GM12801 (cell line): ENCODE data around the gene UBAP2L.

Source experiments
- CTCF ChIP-seq: IDR thresholded peaks from one replicate; pipeline ENCODE4 v1.5.1; 2011; ENCODE audit warnings: control low read depth; ENCODE audit not compliant: insufficient read length; ENCODE audit errors: extremely low read depth

UBAP2L gene

GRCh38 chr1:154178911-154179811, 41.6 kb upstream of the UBAP2L start:
- TF ChIP-seq CTCF: no peak

- no peak for TF ChIP-seq CTCF
Observed at GRCh38 chr1:154179946-154180687, 40.6 kb upstream of the UBAP2L start.

GRCh38 chr1:154181944-154182343, 38.8 kb upstream of the UBAP2L start:
- TF ChIP-seq CTCF: no peak

- TF ChIP-seq CTCF: no peak
Observed at GRCh38 chr1:154182344-154183045, 38.3 kb upstream of the UBAP2L start.

GRCh38 chr1:154183046-154183915, 37.5 kb upstream of the UBAP2L start:
- no peak for TF ChIP-seq CTCF

- no peak for TF ChIP-seq CTCF
Observed at GRCh38 chr1:154186177-154186576, 34.6 kb upstream of the UBAP2L start.
